Activated naive CD4-positive, alpha-beta T cell treated with Interleukin-2 at 50 U/mL for 16 hours (primary cell): ENCODE measurements around the gene ARHGAP8.
"Not testable (repeated sequence)": the region's sequence is repeated elsewhere in the genome, so short reads cannot be mapped to it uniquely, and the experiment has no call there.

Experiments used
- DNase-seq: peaks from one replicate; pipeline ENCODE4 v3.0.0-alpha.2; 2020

Gene ARHGAP8

GRCh38 chr22:44891791-44892190, 139.4 kb downstream of the ARHGAP8 start:
- DNase-seq, result no peak

GRCh38 chr22:44892243-44892642, 139.9 kb downstream of the ARHGAP8 start:
- DNase-seq, result no peak

GRCh38 chr22:44892803-44893730, 140.7 kb downstream of the ARHGAP8 start:
- no peak for DNase-seq

GRCh38 chr22:44893731-44894080, 141.3 kb downstream of the ARHGAP8 start:
- no peak for DNase-seq

GRCh38 chr22:44894321-44894720, 141.9 kb downstream of the ARHGAP8 start:
- no peak for DNase-seq

- no peak for DNase-seq
Observed at GRCh38 chr22:44894782-44895181, 142.4 kb downstream of the ARHGAP8 start.

- DNase-seq, result no peak
Observed at GRCh38 chr22:44895296-44896055, 143.1 kb downstream of the ARHGAP8 start.

GRCh38 chr22:44898236-44898635, 145.9 kb downstream of the ARHGAP8 start:
- DNase-seq, result no peak

GRCh38 chr22:44901301-44901700, 148.9 kb downstream of the ARHGAP8 start:
- no peak for DNase-seq

- not testable (repeated sequence) for DNase-seq
Observed at GRCh38 chr22:44903164-44903563, 150.8 kb downstream of the ARHGAP8 start.

- DNase-seq, result not testable (repeated sequence)
Observed at GRCh38 chr22:44904492-44905152, 152.2 kb downstream of the ARHGAP8 start.

- DNase-seq, result no peak
Observed at GRCh38 chr22:44906248-44906936, 154.0 kb downstream of the ARHGAP8 start.

- no peak for DNase-seq
Observed at GRCh38 chr22:44906999-44907644, 154.7 kb downstream of the ARHGAP8 start.

- no peak for DNase-seq
Observed at GRCh38 chr22:44907765-44908737, 155.7 kb downstream of the ARHGAP8 start.

GRCh38 chr22:44909241-44909640, 156.9 kb downstream of the ARHGAP8 start:
- DNase-seq, result no peak
